ENCODE data around the gene CYP4Z1.
"Not testable (repeated sequence)": the region's sequence is repeated elsewhere in the genome, so short reads cannot be mapped to it uniquely, and the experiment has no call there.

DNA sequence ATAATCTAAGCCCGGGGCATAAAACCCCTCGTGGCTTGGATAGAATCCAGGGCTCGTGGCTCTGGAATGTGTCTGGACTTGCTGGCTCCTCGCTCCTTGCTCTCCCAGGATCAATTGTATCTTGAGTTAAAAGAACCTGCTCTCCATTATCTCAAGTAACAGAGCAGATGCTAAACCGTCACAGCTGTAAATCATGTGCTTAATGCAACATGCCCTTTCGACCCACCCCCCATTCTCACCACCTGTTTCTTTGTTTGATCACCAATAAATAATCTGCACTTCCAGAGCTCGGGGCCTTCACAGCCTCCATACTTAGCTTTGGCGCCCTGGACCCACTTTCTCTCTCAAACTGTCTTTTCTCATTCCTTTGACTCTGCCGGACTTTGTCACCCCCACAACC is 82.1 kb downstream of the CYP4Z1 start:
- TF ChIP-seq, protein P1, sequence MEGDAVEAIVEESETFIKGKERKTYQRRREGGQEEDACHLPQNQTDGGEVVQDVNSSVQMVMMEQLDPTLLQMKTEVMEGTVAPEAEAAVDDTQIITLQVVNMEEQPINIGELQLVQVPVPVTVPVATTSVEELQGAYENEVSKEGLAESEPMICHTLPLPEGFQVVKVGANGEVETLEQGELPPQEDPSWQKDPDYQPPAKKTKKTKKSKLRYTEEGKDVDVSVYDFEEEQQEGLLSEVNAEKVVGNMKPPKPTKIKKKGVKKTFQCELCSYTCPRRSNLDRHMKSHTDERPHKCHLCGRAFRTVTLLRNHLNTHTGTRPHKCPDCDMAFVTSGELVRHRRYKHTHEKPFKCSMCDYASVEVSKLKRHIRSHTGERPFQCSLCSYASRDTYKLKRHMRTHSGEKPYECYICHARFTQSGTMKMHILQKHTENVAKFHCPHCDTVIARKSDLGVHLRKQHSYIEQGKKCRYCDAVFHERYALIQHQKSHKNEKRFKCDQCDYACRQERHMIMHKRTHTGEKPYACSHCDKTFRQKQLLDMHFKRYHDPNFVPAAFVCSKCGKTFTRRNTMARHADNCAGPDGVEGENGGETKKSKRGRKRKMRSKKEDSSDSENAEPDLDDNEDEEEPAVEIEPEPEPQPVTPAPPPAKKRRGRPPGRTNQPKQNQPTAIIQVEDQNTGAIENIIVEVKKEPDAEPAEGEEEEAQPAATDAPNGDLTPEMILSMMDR (IDR thresholded peaks at IDR 0.05) = not testable (repeated sequence)
- not testable (repeated sequence) for TF ChIP-seq POLR2A (IDR thresholded peaks at IDR 0.05)

Data from suprapubic skin (tissue), 3 donors.